Posterior vena cava (tissue), 2 donors: ENCODE measurements around the gene DLEC1. TPM values are rescaled to one million over a fixed set of nuclear protein-coding genes. Genes with fewer than 3 reads are reported as not detected.

ENCODE experiments used
- DNase-seq: peaks from one replicate; pipeline ENCODE4 v3.0.0-alpha.2; 2020; ENCODE audit warnings: low spot score
- intact Hi-C, 2 donors: fragments of 100-400 bp; cut with DNase I; formaldehyde crosslinking; loops; one replicate each; pipeline versions ENCODE4 v1.14.1 to v1.14.2; 2022 to 2023
- total RNA-seq, 2 donors: library from RNA; stranded (reverse); fragmentation: NEBNext Ultra II Directional; extraction: Animal tissue kit (Norgen Biotek cat#: 25700); gene quantifications; one replicate each; pipeline ENCODE4 v1.2.1, GENCODE V29; 2021
- donor health status: DM: yes; HTN: yes; CAD: no.
- donor health status: DM: yes; HTN: yes; CAD: no.

Gene DLEC1
- total RNA-seq, 2 donors from 2014 or later, result 0.14 to 0.51 TPM

DNA sequence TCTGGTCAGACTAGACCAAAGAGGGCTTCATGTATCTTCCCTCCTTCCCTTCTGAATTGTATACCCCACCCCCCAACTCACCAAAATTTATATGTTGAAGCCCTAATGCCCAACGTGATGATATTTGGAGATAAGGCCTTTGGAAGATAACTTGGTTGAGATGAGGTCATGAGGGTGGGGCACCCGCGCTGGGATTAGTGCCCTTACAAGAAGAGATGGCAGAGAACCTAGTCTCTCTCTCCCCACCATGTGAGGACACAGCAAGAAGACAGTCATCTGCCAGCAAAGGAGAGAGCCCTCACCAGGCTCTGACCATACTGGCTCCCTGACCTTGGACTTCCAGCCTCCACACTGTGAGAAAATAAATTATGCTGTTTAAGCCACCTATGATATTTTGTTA, 23.0 kb upstream of the DLEC1 start:
- peak; percentile 55 for DNase-seq
- intact Hi-C loops, result no loop called here

DNA sequence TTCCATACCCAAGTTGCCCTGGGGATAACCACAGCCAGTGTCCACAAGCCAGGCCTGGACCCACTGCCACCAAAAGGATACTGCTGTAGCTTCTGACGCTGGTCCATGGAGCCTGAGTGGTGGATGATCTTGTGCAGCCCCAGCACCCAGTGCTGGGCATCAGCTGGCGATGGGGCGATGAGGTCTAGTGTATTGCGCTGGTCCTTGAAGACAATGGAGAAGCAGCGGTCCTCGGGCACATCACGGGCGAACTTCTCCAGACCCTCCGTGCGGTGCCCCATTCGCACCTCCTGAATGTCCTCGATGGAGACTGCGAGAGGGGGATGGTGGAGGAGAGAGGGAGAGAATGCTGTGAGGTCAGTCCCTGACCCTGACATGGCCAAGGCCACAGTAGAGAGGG, 22.6 kb upstream of the DLEC1 start:
- DNase-seq, result peak; percentile 73

GRCh38 chr3:38016847-38017444, 22.1 kb upstream of the DLEC1 start:
- peak; percentile 63 for DNase-seq
- intact Hi-C loops, result no loop called here

More for the DNA sequence above, 22.6 kb upstream of the DLEC1 start:
- intact Hi-C loops, result no loop called here

DNA sequence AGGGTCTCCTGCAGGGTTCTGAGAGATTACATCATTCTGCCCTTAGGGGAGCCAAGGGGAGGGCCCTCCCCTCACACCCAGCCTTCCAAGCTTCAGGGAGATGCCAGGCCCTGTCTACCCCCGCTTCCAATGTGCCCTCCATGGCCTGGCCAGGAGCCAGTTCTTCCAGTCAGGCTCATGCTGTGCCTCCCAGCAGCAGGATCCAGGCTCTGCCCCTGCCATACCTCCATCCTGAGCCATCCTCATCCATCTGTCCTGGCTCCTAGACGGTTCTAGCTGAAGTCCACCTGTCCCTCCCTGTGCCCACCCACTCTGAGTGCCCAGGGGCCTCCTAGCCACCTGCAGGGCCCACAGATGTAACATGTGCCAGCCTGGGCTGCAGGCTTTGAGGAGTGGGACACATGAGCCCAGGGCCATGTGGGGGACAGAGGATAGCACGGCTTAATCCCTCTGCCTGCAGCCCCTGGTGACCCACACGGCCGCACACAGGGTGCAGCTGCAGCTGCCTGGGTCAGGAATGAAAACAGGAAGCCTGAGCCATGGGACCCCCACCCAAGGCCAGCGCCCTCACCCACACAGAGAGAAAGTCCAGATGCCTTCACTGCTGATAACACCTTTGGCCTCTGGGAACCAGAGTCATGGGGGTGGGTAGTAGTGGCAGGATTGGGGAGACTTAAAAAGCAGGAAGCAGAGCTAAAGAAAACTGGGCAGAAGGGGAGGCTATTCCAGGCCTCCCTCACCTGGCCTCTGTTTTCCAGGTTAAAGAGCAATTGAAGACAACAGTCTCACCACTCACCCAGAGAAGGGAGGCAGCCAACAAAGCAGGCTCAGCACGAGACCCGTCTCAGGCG, 21.3 kb upstream of the DLEC1 start:
- intact Hi-C loops, result no loop called here
- peak; percentile 67 for DNase-seq

DNA sequence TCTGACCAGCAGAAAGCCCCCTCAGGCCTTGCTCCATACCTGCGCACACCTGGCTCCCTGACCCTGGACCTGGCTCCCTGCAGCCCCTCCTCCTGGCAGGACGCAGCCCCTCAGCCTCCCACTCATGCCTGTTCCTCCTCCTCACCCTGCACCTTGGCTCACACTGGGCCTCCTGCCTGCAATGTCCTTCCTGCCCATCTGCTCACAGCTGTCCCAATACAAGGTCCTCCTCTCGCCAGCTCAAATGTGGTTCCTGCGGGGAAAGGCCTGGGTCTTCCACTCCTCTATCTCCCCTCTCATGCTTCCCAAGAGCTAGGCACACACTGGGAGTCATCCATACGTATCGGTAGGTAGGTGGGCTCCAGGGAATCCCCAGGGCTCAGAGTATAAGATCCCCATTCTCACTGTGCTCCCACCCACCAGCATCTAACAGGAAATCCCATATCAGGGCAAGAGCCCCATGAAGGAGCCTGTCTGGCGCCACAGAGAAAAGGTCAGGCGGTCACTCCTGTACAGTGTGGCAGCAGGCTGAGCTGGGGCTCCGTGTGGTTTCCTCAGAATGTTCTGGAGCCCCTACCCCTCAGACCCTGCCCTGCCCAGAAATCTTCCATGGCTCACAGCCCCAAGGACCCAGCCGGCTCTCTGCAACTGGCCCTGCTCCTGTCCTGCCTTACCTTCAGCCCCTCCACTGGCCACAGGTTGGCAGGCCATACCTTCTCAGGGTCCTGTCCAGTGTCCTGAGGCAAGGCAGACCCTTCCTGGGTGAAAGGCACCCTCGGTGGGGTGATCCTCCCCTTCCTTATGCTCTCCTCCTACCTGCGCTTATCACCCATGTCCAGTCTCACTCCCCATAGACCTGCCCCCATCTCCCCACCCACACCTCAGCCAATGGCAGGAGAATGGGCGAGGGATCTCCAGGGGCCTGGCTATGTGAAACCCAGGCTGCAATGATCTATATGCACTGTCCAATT, 20.4 kb upstream of the DLEC1 start:
- peak; percentile 60 for DNase-seq
- intact Hi-C loops, result no loop called here

GRCh38 chr3:38019658-38020341, 19.2 kb upstream of the DLEC1 start:
- intact Hi-C loops, result no loop called here
- DNase-seq, result peak; percentile 72

DNA sequence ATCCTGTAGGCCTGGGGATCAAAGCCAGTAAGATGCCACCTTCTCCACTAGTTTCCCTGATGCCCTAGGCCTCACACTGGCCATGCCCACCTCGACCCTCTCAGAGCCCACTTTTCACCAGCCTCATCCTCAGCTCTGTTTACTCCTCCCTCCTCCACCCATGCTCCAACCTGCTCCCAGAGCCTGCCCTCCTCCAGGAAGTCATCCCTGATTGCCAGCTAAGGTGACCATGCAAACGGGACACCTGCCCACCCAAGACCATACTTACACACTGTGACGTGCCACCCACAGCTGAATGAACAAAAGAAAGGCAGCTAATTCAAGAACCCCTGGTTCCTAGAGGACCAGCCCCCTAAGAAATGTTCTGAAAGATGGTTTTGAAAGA, 18.7 kb upstream of the DLEC1 start:
- DNase-seq, result peak; percentile 47
- intact Hi-C loops, result no loop called here

DNA sequence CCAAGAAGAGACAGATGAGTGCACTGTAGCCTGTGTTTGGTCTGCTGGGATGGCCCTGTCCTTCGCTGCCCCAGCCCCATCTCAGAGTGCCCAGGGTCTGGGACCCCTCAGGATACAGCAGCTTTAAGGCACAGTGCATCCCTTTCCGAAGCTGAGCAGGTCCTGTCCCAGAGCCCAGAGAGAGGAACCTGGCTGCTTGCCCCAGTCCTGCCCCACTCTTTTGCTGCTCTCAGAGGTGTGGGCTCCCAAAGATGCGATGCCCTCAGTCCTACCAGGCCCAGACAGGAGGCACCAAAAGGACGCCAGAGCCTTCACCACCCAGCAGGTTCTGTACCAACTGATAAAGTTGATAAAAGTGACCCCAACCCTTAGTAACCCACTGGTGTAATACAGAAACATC, 17.8 kb upstream of the DLEC1 start:
- intact Hi-C loops, result no loop called here
- peak; percentile 64 for DNase-seq

DNA sequence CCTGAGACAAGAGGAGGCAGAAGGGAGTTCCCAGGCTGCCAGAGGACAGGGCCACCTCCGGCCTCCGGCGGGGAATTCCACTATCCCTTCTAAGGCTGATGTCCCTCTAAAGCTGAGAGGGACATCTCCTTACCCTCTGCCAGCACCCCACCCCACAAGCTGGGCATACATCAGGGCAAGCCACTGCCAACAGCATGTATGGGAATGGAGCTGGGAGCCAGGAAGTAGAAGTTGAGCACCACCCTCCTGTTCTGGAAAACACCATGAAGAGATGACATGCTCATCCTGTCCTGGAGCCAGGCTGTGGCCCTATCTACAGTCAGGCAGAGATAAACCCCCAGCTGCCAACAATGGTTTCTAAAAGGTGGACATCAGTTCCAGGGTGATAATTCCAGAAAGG, 16.7 kb upstream of the DLEC1 start:
- DNase-seq, result peak; percentile 72
- intact Hi-C loops, result no loop called here

DNA sequence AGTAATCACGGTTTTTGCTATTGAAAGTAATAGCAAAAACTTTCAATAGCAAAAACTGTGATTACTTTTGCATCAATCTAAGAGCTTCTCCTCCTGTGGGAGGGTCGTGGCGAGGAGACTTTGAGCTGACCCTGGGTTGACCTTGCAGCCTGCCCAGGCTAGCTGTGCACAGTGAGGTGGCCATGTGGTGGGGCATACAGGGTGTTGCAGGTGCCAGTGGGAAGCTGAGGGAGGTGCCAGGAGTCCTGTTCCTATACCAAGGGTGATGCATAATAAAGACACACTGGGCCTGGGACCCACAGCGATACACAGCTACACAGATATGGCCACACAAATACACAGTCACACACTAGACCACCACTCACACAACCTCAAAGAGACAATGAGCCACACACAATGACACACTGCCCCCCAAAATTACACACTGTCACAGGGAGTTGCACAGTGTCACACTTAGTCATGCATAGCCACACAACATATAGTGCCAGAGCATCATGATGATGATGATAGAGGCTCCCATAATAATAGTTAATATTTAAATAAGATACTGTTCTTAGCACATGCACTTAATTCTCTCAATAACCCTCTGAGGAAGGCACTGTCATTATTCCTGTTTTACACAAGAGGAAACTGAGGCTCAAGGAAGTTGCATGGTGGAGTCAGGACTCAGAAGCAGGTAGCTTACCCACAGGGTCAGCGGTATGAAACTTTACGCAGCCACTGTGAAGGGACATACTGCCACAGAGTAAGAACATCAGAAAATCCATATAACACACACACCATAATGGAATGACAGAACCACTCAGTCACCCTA, 15.9 kb upstream of the DLEC1 start:
- DNase-seq, result peak; percentile 59
- intact Hi-C loops, result no loop called here

DNA sequence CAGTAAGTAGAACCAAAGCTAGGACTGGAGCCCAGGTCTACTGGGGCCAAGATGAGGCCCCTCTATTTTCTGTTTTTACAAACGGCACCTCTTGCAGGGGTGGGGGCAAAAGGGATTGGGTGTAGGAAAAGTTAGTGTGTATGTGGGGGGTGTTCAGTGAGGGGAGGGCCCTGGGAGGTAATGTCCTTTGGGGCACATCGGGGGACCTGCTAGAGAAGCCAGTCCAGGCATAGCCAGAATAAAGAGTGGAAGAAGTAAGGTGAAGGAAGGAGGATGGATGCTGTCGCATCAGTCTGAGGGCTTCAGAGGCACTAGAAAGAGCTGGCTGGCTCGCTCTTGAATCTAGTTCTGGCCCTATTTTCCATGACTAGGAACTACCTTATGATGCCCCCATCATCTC, 12.2 kb upstream of the DLEC1 start:
- no peak for DNase-seq
- intact Hi-C loops, result no loop called here

GRCh38 chr3:38027466-38028465, 11.2 kb upstream of the DLEC1 start:
- no peak for DNase-seq
- intact Hi-C loops, result no loop called here

DNA sequence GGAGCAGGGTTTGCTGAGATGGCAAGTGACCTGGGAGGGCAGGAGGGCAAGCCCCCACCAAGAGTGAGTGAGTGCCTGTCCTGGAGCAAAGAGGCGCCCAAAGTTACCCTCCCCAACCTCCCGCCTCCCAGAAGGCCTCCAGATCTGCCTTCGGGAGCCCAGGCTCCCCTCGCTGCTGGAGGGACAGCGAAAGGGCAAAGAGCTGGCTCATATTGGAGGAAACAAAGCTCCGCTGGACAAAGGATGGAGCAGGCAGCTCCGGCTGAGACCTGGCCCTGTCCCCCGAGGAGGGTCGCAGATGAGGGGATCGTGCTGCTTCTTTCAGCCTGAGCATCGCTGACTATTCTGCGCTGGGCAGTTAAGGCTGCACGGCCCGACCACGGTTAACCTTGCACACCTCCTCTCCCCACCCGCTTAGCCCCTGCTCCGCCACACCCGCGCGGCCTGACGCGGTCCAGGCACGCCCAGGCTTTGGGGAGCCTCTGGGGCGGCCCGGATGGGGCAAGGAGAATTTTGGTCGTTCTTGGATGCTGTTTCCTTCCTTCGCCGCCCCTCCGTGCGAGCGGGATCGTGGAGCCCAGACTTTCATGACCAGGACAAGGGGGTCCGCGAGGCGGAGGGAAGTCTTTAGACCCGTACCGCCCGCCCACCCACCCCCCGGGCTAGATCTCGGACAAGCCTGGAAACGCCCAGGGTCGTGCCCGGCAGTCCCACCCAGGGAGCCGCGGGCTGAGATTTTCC, 10.2 kb upstream of the DLEC1 start:
- intact Hi-C loops, result no loop called here

DNA sequence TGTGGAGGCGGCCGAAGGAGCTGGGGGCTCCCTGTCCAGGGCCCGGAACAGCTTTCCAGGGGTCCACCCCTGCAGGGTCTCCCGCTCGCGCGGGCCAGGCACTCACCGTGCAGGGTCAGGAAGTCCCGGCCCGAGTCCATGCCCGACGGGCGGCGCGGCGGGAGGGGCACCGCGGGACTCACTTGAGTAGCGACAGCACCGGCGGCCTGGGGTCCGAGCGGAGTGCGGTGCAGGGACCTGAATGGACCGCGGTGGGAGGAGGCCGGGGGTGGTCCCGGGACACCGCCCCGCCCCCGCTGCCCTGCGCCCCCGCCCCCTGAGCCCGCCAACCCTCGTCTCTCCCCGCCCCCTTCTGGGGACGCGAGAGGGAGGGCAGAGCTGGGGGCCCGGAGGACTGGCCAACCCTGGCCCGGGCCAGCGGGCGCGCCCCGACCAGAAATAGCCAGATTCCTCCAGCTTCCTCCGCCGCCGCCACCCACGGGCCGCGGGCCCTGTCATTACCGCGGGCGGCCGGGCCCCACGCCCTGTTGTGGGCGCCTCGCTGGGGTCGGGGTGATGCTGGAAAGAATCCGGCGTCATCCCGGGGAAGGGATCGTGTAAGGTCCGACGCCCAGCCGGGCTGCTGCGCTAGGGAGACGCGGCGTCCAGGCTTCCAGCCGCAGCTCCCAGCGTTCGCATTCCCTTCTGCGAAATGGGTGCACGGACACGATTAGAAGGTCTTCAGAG, 9.4 kb upstream of the DLEC1 start, which contains the start of gene PLCD1:
TSS of gene PLCD1 (minus strand) at position 243 of the 726 bp plus-strand sequence. CDS start at position 140, 103 bp downstream.
- peak; percentile 96 for DNase-seq
- intact Hi-C loops, result no loop called here

More for the DNA sequence above, 10.2 kb upstream of the DLEC1 start:
- DNase-seq, result no peak

DNA sequence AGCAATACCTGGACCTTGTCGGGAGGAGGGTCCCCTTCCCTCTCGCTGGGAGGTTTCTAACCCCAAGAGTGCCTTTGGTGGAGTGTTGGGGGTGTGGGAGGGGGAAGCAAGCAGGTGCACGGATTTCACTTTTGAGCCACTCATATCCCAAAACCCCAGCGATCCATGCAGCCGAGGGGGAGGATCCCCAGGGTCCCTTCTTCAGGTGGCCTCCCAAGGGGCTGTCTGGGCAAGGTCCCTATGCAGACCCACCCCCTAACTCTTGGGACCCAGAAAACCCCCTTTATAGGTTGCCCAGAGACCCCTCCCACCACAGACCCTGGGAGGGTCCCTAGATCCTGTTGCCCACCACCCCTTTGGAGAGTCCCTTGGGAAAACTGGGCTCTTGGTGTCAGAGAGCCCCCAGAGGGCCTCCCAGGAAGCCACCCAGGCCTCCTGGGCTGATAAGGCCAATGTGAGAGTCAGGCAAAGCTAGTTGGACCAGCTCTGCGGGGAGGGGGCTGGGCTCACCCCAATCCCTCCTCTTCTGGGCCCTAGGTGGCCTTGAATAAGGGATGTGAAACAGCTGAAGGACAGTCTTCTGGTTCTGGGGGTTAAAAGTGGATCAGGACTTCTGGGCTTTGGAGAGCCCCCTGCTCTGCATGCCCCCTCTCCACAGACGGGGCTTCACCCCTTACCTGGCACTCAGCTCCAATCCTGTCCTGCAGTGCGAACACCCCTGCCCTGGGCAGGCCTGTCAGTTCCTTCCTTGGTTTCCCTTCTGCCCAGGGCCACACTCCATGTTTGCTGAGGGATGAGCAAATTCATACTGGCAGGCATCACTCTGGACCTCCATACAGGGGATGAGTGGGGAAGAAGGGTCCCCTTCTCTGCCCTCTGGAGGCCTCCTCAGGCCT, 8.6 kb upstream of the DLEC1 start:
- intact Hi-C loops, result no loop called here
- DNase-seq, result no peak
